Stimulated activated CD4-positive, alpha-beta T cell treated with anti-CD3 and anti-CD28 coated beads, Interleukin-2, amount 100 ng/mL, for 48 hours (primary cell): ENCODE results near the gene CTNNBL1.

ENCODE experiments used
- DNase-seq, 2 donors: peaks; one replicate each; pipeline ENCODE4 v3.0.0-alpha.2; 2020

Gene CTNNBL1

DNA sequence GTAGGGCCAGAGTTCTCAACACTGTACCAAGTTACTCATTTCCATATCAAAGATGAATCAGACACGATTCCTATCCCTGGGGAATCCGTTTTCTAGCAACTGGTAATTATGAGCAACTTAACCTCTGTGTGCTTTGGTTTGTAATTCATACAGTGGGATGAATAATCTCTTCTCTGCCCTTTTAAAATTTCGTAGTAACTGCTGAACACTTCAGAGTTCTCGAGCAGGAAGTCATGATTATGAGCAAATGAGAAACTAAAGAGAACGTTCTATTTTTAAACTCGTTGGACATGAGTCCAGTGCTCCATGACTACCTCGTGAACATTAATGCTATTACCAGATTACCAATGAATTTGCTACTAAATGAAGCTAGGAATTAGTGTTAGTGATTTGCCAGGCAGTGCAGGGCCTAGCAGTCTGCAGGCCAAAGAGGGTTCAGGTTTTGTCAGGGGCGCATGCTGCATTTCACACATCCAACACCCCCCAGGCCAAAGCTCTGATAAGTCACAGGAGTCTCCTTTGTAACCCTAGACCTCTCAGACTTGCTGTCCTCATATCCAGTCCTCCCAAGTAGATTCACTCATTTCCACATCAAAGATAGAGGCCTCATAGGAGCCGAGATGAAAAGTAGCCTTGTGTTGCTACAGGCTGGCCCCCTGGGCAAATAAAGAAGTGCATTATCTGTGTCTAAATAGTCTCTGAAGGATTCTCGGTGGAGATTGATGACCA lies 163.3 kb downstream of the CTNNBL1 start:
- no peak for DNase-seq

DNA sequence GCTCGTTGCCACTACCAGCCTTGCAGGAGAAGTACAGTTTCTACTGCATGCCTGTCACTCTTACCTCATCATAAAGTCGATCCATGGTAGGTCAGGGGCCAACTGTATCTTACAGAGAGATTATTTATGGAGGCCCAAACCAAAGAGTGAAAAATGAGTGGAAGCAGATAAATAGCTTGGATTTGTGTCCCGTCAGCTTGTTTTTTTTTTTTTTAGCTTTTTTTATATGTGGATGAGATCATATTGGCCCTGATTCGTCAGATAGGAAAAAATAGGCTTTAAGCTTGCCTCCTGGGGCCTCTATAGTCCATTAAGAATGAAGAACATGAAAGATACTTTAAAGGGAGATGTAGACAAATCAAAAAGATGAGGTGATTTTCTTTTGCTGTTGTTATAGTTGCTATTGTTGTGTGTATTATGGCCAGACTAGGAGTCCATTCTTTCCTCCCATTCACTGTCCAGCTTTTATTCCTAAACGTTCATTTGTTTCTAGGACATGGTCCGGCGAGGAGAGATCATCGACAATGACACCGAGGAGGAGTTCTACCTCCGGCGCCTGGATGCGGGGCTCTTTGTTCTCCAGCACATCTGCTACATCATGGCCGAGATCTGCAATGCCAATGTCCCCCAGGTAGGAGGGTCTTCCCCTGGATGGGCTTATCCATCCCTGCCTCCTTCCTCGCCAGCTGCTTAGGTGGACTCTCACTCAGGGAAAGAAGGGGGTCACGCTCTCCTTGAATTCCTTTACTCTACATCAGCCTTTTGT lies 165.8 kb downstream of the CTNNBL1 start:
- no peak for DNase-seq

DNA sequence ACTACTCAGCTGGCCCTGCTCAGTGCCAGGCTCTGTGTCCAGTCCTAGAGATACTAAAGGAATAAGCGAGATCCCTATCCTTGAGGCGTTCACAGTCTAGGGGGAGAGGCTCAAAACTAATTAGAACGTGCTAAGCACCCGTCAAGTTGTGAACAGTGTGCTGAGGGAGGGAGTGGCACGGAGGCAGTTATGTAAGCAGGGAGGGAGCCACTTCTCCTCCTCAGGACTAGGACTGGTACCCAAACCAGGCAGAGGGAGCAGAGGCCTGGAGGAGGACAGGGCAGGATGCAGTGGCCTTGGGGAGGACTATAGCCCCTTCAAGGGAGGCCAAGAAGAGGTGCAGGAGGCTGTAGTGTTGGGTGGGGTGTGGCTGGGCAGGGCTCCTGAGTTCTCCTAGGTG lies 169.5 kb downstream of the CTNNBL1 start:
- DNase-seq: no peak

DNA sequence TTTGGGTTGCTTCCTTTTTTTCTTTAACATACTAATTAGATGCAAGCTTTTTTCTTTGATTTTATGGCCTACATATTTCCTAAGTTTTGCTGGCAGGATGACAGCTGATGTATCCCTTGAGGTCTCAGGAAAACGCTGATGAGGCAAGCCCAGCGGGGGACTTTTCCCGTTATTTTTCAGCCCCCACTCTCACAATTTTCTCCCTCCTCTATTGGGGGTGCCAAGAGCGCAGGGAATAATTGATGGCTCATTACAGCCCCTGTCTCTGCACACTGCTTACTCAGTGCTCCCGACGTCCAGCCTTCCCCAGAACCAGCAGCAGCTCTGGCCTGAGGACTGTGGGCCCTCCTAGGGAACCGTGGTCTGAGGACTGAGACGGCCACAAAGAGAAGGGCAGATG lies 170.5 kb downstream of the CTNNBL1 start:
- no peak for DNase-seq

DNA sequence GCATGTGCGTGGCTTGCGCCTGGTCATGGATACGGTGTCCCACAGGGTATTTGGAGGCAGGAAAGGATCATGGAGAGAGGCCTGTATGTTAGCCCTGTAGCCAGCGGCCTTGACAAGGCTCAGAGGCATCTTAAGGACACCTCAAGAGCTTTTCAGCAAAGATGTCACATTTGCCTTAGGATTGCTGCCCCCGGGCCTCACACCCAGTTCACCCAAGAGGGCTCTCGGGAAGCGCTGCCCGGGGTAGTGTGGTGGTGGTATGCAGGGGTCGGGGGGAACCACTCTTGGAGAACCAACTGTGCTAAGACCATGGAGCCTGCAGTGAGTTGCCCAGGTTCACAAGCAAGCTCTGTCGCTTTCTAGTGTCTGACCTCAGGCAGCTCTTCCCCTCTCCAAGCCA lies 172.2 kb downstream of the CTNNBL1 start:
- DNase-seq: no peak

DNA sequence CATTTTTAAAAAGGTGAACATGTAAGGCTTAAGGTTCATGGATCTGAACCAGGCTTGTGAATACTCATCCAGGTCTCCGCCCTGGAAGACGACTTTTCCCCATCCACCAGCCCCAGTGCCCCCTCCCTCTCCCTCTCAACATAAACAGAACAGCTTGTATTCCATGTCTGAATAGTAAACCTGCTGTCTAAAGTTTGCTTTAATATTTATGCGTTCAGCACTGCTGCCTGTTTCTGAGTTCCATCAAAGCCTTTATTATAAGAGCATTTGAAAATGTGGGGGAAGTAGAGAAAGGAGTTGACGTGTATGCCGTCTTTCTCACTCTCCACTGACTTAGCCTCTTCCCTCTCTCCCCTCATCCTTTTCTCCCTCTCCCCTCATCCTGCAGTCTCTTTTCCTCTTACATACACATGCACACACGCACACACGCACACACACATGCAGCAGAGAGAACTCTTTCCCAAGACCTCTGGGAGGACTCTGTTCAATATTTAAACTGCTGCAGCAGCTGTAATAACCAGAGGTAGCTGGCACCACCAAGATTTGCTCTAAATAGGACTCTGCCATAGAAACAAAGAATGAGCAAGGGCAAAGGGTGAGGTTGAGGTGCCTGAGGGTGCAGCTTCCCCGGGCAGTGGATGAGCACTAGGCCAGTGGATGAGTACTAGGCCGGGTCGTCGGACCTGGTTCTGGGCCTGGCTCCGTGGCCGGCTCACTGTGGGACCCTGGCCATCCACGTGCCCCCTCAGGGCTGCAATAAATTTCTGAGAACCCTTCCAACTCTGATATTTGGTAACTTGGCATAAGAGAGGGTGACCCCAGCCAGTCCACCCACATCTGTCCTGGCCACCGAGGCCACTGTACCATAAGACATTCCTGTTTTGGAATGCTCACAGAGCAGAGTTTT lies 173.7 kb downstream of the CTNNBL1 start:
- no peak for DNase-seq

DNA sequence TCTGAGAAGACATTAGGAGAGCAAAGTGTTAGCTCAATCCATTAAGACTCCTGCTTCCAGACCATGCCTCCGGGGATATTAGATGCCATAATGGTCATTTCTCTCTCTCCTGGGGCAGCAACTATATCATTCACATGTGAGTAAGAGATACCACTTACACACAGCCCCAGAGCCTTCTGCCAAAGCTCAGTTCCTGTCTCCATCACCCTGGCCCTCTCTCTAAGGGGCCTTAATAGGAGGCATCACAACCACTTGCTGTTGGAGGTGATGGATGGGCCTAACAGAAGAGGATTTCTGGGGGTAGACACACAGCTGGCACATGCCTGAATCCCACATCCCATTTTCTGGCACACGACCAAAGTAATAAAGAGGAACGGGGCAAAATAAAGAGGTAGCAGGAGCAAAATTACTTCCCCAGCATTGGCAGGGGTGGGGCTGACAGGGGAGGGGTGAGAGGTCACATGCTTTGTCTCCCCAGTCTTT lies 175.1 kb downstream of the CTNNBL1 start:
- no peak for DNase-seq

DNA sequence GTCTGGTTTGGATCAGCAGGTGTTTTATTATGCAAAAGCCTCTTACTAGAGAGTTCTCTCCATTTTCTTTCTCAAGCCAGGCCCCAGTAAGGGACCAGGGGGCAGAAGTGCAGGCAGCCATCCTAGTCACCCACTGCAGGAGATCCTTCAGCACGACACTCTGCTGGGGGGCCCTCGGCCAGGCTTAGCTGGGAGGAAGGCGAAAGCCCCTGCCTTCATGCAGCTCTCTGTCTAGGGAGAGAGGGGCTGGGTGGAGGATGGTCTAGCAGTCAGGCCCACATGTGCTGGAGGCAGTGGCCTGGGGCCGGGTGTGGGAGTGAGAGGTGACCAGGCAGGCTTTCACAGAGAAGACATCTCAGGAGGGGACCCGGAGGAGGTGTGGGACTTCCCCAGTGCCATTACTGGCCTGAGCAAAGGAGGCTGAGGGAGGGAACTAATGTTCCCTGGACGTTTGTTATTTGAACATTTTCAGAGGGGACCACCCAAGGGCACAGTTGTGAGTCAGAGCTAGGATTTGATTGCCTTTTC lies 175.6 kb downstream of the CTNNBL1 start:
- DNase-seq: no peak

DNA sequence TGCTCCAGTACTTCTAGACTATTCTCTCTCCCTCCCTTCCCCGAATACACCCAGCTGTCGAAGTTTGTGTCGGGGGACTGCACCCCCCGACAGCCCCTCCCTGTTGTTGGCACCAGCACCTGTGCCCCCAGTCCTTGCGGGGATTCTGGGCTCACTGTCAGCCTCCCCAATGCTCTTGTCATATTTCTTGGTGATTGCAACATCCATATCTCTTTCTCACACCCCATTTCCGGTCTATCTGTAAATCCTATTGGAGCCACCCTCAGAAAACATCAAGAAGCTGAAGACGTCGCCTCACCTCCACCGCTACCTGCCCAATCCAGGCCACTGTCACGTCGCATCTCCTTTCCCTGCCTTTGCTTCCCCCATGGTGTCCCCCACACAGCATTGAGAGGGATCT lies 176.5 kb downstream of the CTNNBL1 start:
- no peak for DNase-seq

DNA sequence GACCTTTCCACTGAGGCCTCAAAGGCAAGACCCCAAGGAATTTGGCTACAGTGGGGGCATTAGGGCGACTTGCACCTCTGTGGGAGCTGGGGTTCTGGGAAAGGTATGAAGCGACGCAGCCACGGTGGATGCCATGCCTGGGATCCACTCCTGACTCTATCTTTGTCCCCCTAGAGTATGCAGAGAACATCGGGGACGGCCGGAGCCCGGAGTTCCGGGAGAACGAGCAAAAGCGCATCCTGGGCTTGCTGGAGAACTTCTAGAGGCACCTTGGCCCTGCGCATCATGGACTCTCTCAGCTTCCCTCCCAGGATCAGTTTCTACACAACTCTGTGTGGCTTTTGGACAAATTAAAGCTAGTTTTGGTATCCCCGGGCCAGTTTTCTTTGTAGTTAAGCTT lies 177.9 kb downstream of the CTNNBL1 start:
- DNase-seq: no peak

DNA sequence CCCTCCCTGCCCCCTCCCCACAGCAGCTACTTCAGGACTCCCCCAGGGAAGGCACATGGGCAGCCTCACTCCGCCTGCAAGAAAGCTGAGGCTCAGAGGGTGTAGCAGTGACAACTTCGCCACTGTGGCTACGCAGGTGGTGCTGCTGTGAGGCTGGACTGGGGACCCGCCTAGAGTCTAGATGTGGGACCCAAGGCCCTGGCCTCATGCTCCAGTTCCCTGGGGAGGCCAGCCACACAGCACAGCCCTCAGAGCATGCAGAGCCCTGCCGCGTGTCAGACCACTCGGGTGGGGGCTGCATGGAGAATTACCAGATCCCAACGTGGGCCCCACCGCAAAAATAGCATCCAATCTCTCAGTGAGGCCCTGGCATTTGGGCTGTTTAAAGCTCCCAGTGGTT lies 178.3 kb downstream of the CTNNBL1 start:
- no peak for DNase-seq

DNA sequence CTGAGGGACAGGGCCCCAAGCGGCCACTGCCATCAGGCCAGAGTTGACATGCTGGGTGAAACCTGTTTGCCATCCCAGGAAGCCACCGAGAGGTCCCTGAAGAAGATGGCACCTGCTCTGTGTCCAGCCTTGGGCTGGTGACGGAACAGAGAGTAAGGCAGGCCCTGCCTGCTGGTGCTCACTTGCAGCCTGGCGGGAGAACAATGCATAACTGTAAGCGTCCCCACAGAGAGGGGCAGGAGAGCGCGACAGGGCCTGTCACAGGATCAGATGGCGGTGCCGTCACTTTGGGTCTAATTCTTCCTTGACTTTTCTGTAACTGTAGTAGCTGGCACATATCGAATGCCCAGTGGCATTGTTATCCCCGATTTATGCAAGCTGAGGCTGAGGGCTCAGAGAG lies 180.1 kb downstream of the CTNNBL1 start:
- DNase-seq: no peak

DNA sequence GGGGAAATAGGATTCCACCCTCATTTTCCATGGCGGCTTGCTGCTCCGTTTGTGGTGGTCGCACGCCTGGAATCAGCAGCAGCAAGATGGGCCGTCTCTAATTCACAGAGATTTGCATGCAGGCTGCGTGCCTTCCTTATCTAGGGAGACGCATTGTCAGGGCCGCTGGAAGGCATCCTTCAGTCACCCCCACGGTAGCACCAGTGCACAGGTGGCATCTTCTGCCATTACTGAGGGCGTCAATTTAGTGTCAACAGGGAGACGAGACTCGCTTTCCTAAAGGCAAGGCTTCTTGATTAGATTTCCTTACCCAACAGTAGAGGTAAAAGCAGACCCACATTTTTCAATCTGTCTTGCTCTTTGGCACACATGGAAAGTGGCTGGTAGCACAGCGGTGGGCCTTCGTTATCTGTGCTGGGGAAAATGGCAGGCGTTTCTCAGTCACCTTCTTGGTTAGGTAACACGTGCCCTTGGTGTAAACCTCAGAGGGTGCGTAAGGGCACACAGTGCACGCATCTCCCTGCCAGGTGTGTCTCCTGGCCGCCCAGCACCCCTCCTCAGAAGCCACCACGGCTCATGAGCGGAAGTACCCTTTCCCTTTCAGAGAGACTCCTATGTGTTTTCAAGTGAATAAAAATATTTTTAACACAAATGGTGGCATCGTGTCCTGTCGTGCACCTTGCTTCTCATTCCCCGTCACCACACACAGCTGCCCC lies 181.8 kb downstream of the CTNNBL1 start:
- no peak for DNase-seq

DNA sequence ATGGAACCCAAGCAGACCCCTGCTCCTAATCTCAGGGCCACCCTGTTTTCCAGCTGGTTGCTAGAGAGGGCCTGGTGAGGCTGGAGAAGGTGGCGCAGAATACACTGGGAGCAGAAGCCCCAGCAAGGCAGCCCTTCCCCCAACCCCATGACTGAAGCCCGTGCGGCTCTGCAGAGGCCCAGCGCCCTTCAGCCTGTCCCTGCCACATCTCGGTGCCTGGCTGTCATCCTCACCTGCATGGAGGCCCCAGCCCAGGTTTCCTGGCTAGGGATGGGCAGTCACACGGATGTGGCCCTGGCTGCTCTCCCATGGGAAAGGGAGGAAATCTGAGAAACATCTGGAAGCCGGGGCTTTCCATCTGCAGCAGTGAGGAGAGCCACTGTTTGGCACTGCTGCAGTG lies 183.0 kb downstream of the CTNNBL1 start:
- no peak for DNase-seq

DNA sequence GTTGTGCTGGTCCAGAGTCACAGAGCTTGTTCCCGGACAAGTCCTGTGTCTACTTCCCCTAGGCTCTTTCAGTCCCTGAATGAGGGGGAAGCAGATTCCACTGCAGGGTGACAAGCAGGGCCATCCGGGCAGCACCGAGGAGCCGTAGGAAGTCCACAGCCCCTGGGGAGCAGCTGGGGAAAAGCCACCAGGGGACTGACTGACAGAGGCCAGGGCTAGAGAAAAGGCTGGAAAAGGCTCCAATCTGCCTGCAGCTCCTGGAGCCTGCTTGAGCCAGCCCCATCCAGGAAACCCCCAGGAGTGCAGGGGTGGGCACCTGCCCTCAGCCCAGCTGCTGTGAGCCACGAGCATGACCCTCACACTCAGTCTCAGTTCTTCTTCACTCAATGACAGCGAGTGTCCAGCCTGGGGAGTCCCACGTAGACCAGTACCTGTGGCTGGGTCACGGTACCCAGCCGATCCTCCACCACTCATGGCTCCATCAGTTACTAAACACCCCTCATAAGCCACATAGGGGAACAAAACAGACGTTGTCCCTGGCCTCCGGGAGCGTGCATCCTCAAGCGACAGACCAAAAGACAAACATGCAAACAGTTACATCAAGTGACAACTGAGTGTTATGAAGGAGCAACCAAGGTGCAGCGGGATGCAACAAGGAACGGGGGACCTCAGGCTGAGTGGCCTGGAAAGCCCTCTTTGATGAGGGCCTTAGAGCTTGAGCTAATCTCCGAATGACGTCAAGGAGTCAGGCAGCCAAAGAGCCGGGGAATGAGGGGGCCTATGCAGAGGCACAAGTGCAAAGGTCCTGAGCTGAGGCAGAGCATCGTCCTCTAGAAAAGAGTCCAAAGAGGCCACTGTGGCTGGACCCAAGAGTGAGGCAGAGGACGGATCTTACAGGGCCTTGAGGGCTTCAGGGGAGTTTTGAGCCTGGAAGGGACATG lies 184.3 kb downstream of the CTNNBL1 start:
- DNase-seq: no peak

DNA sequence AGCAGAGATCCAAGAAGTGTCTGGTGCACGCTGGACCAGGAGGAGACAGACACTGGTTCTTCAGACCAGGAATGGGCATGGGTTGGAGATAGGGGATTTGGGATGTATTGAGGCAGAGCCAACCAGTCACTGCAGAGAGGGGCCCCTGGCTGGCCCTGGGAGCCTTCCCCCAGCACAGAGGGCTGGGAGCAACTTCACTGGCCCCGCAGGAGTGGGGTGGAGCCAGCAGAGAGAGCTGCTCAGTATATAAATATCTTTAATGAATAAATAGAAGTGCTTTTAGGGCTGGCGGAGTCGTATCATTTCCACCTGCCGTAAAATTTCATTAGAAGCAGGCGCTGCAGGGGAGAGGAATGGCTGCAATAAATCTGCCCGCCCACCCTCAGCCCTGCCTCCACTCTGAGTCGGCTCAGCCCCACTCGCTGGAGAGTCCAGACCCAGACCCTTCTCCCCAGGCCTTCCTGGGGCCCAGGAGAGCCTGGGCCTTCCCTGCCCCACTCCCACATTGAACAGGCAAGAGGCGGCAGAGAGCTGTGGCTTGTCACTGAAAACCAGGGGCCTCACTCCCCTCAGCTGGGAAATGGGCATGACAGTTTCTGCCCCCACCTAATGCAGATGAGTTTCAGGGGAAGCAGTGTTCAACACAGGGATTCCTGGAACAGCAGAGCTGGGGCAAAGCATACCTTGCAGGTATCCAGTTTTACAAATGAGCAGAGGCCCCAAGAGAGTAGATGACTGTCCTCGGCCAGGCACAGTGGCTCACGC lies 185.2 kb downstream of the CTNNBL1 start:
- no peak for DNase-seq

DNA sequence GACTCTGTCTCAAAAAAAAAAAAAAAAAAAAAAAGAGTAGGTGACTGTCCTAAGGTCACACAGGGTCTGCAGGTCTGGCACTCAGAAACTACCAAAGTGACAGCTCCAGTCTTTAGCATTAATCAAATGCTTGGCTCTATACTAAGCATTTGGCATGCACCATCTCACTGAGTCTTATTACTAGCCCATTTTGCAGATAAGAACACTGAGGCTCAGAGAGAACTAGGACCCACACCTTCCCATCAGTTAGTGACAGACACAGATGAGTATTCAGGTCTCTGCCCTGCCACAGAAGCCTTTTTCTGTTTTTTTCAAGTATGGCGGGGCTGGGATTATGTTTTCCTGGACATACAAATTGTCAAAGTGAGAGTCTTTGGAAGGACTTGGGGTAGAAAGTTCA lies 186.0 kb downstream of the CTNNBL1 start:
- DNase-seq: no peak

DNA sequence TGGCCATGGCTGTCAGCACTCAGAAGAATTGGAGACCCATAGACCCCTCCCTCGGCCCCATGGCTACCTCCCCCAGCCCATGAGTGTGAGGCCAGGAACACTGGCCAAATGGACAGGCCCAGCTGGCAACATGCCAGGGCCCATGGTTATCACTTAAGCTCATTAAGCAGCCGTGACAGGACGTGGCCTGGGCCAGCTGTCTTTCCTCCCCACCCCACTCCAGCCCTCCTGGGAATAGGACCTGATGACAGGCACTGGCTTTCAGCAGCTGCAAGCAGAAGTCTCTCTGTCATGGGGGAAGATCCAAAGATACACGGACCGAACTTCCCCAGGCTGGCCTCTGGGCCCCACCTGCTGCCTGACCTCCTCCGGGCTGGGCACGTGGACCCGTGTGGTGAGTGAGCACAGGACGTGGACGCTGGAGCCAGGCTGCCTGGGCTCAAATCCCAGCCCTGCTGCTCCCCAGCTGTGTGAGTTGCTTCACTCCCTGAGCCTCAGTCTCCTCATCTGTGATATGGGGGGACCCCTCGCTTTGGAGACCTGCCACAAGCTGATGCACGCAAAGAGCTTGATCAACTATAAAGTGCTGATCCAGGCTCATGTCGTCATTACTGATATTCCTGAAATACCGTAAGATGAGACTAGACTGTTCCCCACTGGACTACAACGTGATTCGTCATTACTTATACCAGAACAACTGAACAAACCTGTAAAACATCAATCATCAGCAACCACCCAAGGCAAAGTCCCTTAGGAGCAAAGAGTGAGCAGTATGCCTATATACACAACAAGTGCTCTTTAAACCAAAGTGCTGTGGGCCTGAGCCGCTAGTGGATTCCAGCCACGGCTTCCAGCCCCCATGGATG lies 187.1 kb downstream of the CTNNBL1 start:
- no peak for DNase-seq

DNA sequence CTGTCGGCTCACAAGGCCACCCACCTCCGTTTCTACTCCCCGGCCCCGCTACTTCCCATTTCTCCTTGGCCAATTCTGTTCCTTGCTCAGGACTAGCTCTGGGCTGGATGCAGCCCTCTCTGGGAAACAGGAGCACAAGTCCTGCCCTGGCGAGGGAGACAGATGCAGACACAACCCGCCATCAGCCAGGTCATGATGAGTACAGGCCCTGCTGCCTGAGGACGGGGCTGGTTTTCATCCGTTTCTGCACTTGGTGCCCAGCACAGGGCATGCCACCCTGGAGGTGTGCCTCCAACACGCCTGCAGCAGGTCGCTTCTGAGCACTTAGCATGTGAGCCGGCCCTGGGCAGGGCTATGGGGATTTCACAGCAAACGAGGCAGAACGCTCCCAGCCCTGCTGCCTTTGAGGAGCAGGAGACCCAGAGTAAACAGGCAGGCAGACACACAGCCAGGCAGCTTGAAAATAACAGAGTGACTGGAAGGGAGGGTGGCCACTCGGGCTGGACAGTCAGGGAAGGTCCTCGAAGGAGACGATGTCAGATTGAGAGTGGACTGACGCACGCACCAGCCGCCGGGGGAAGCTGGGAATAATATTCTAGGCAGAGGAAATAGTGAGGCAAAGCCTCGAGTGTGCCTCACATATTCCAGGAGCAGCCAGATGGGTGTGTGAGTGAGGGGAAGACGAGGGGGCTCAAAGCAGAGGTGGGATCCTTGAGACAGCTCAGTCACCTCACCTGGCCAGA lies 187.9 kb downstream of the CTNNBL1 start:
- DNase-seq: no peak
